Bronchial epithelial cell (primary cell): ENCODE results near the gene SPRY2. TPM values are rescaled to one million over a fixed set of nuclear protein-coding genes. Genes with fewer than 3 reads are reported as not detected.
A peak's percentile ranks its signal among the peaks of the same experiment; 100 is the strongest.
"Not testable (repeated sequence)": the region's sequence is repeated elsewhere in the genome, so short reads cannot be mapped to it uniquely, and the experiment has no call there.

Source experiments
- DNase-seq: peaks from one replicate; pipeline ENCODE4 v3.0.0-alpha.2; 2010; ENCODE audit warnings: low read depth
- FAIRE-seq: peaks from 2 replicates; lab custom pipeline; 2011; peaks lifted over from hg19 to GRCh38; lab: Jason Lieb, UNC
- H3K27me3 ChIP-seq: 2 replicates; pipeline ENCODE4 v1.5.1; 2011; ENCODE audit warnings: low read length; ENCODE audit not compliant: control insufficient read depth, insufficient read depth
- H3K36me3 ChIP-seq: 2 replicates; pipeline ENCODE4 v1.5.1; 2011; ENCODE audit warnings: low read length; ENCODE audit not compliant: control insufficient read depth, insufficient read depth
- H3K4me3 ChIP-seq: 2 replicates; pipeline ENCODE4 v1.5.1; 2011; ENCODE audit warnings: mild to moderate bottlenecking, low read depth, low read length, control low read depth
- CTCF ChIP-seq: IDR thresholded peaks from 2 replicates; pipeline ENCODE4 v1.5.1; 2011; ENCODE audit warnings: mild to moderate bottlenecking, moderate library complexity, low read length, control low read depth, inconsistent platforms; ENCODE audit not compliant: insufficient read depth, severe bottlenecking
- total RNA-seq: library from RNA; depleted of rRNA; stranded (reverse); fragments of >200 nt; gene quantifications from 2 replicates; pipeline ENCODE4 v1.2.1, GENCODE V29; 2014

The SPRY2 gene
- total RNA-seq, 1 donor from 2014 or later, result 4.7 TPM

- TF ChIP-seq CTCF, result no peak
- no peaks in the 10 kb centered on the region for H3K27me3 ChIP-seq
- no peak for DNase-seq
- no peak for FAIRE-seq
- no peak overlapping the region for H3K4me3 ChIP-seq
- no peaks in the 10 kb centered on the region for H3K36me3 ChIP-seq
These were observed 5.0 kb upstream of the SPRY2 start for GRCh38 chr13:80345771-80346510.

- not testable (repeated sequence) for FAIRE-seq, H3K27me3 ChIP-seq, H3K4me3 ChIP-seq, H3K36me3 ChIP-seq, DNase-seq
These were observed 3.1 kb upstream of the SPRY2 start for GRCh38 chr13:80344032-80344431.

- TF ChIP-seq CTCF, result peak; percentile 100
- Histone ChIP-seq H3K4me3 (peak overlapping the region; percentile 83), H3K27me3 (no peaks in the 10 kb centered on the region), H3K36me3 (no peaks in the 10 kb centered on the region)
- FAIRE-seq, result no peak
- DNase-seq, result peak; percentile 50
These were observed 1.8 kb upstream of the SPRY2 start for GRCh38 chr13:80342471-80343371.

- H3K27me3 ChIP-seq, result no peaks in the 10 kb centered on the region
- DNase-seq (peak; percentile 21), FAIRE-seq (no peak)
- peaks cover 2% of the 10 kb centered on the region for H3K36me3 ChIP-seq
- TF ChIP-seq CTCF, result no peak
- peak overlapping the region; percentile 83 for H3K4me3 ChIP-seq
These were observed 937 bp upstream of the SPRY2 start for GRCh38 chr13:80341756-80342370.

GRCh38 chr13:80340651-80341100 is 250 bp downstream of the SPRY2 start:
- FAIRE-seq (no peak), DNase-seq (peak; percentile 46)

More at GRCh38 chr13:80340651-80341100, 250 bp downstream of the SPRY2 start:
- Histone ChIP-seq H3K4me3 (peak overlapping the region; percentile 83), H3K27me3 (no peaks in the 10 kb centered on the region), H3K36me3 (peaks cover 4% of the 10 kb centered on the region)
- TF ChIP-seq CTCF, result no peak
